K562 (cell line): ENCODE measurements around the gene FRA10AC1. TPM values are rescaled to one million over a fixed set of nuclear protein-coding genes. Genes with fewer than 3 reads are reported as not detected.

ENCODE experiments used
- ATAC-seq: fragments of 200-7000 bp; cut with Tn5 transposase; 3 replicates; pipeline ENCODE4 v1.9.1; 2020; ENCODE audit warnings: moderate library complexity
- BruUV-seq: library from RNA; stranded (reverse); fragments of 400-500 nt; replicated peaks from 2 replicates; lab custom pipeline; 2021; lab: Mats Ljungman, UMichigan
- CTCF ChIA-PET: fragments of 300-600 bp; formaldehyde crosslinking; extraction: SDS; loops from one replicate; lab custom pipeline; 2021; ENCODE audit warnings: low intra/inter-chr PET ratio; lab: Yijun Ruan, JAX
- POLR2A ChIA-PET: fragments of 300-600, 350-650 bp; sonication (Branson Sonifier 250); formaldehyde crosslinking; extraction: SDS; loops from one replicate; lab custom pipeline; 2021; ENCODE audit warnings: antibody characterized with exemption, inconsistent platforms; lab: Yijun Ruan, JAX
- DNase-seq, 4 experiments: peaks; one replicate each; pipeline versions ENCODE4 v3.0.0 to v3.0.0-alpha.2; 2011 to 2018; ENCODE audit warnings: low spot score in 3 of 4, mixed read lengths in 3 of 4; ENCODE audit errors: extremely low read depth in 1 of 4
- FAIRE-seq: peaks from 2 replicates; lab custom pipeline; 2011; peaks lifted over from hg19 to GRCh38; lab: Jason Lieb, UNC
- H2AFZ ChIP-seq: 2 replicates; pipeline ENCODE4 v1.6.0; 2011; ENCODE audit warnings: low read depth, low read length, control low read depth, inconsistent platforms
- H3K27ac ChIP-seq: fragments of 200-600 bp; 3 replicates; pipeline ENCODE4 v1.8.0; 2011; ENCODE audit warnings: low read depth, mild to moderate bottlenecking, control low read depth, inconsistent platforms, low read length, moderate library complexity, mixed read lengths; ENCODE audit errors: extremely low read depth
- H3K27me3 ChIP-seq, 2 experiments: fragments of 300-600 bp in 1 of 2; 2 replicates in 1 of 2; 3 replicates in 1 of 2; pipeline versions ENCODE4 v1.6.0 to v1.8.0; 2011; ENCODE audit warnings: inconsistent platforms in 2 of 2, low read length in 2 of 2, mild to moderate bottlenecking in 1 of 2, mixed read lengths in 1 of 2, moderate library complexity in 1 of 2; ENCODE audit not compliant: control insufficient read depth in 2 of 2, insufficient read depth in 2 of 2
- H3K36me3 ChIP-seq: fragments of 300-600 bp; 3 replicates; pipeline ENCODE4 v1.8.0; 2011; ENCODE audit warnings: mild to moderate bottlenecking, low read length, inconsistent platforms; ENCODE audit not compliant: control insufficient read depth, insufficient read depth
- H3K4me1 ChIP-seq, 2 experiments: fragments of 200-600 bp in 1 of 2; replicated peaks in 1 of 2; 2 replicates in 1 of 2; 3 replicates in 1 of 2; pipeline versions ENCODE4 v1.5.1 to v1.8.0; 2011; ENCODE audit warnings: inconsistent platforms in 2 of 2, low read length in 2 of 2, mild to moderate bottlenecking in 1 of 2, mixed read lengths in 1 of 2, moderate library complexity in 1 of 2; ENCODE audit not compliant: control insufficient read depth in 2 of 2, insufficient read depth in 2 of 2
- H3K4me2 ChIP-seq: 2 replicates; pipeline ENCODE4 v1.6.1; 2011; ENCODE audit warnings: low read length, control low read depth, inconsistent platforms, mixed read lengths; ENCODE audit not compliant: insufficient read depth
- H3K4me3 ChIP-seq: fragments of 200-600 bp; sonication (generic), shearing (Covaris generic); 2 replicates; pipeline ENCODE4 v1.5.1; 2016; ENCODE audit warnings: control low read depth, inconsistent platforms
- H3K79me2 ChIP-seq: fragments of 200-600 bp; 3 replicates; pipeline ENCODE4 v1.8.0; 2011; ENCODE audit warnings: low read length, inconsistent platforms; ENCODE audit not compliant: control insufficient read depth, insufficient read depth
- H3K9ac ChIP-seq, 2 experiments: 2 replicates each; pipeline versions ENCODE4 v1.6.0 to v1.6.1; 2011; ENCODE audit warnings: low read depth in 2 of 2, low read length in 2 of 2, control low read depth in 1 of 2, inconsistent platforms in 1 of 2, mild to moderate bottlenecking in 1 of 2, mixed read lengths in 1 of 2; ENCODE audit not compliant: insufficient read depth in 1 of 2
- H3K9me1 ChIP-seq: one replicate; pipeline ENCODE4 v1.6.0; 2011; ENCODE audit warnings: inconsistent platforms, mild to moderate bottlenecking, low read length, moderate library complexity; ENCODE audit not compliant: control insufficient read depth, insufficient read depth
- H3K9me3 ChIP-seq: replicated peaks from 2 replicates; pipeline ENCODE4 v1.5.1; 2011; ENCODE audit warnings: low read depth, low read length, inconsistent platforms; ENCODE audit not compliant: control insufficient read depth, insufficient read depth
- H4K20me1 ChIP-seq: replicated peaks from 2 replicates; pipeline ENCODE4 v1.6.1; 2011; ENCODE audit warnings: low read length, inconsistent platforms, mixed read lengths; ENCODE audit not compliant: control insufficient read depth, insufficient read depth
- EHMT2 ChIP-seq: fragments of 450-650 bp; IDR thresholded peaks from 2 replicates; pipeline ENCODE4 v1.6.1; 2018; ENCODE audit warnings: antibody characterized with exemption
- ELF4 ChIP-seq: fragments of 450-650 bp; formaldehyde crosslinking; IDR thresholded peaks from 2 replicates; pipeline ENCODE4 v1.4.0; 2022; ENCODE audit warnings: missing genetic modification characterization
- ID3 ChIP-seq, 2 experiments: fragments of 250-450 bp in 1 of 2; fragments of 450-650 bp in 1 of 2; sonication (Bioruptor Pico) in 1 of 2; IDR thresholded peaks; 2 replicates each; pipeline versions ENCODE4 v1.6.1 to v1.8.0; 2016 to 2021; ENCODE audit warnings: mild to moderate bottlenecking in 2 of 2, moderate library complexity in 2 of 2, missing compliant biosample characterization in 1 of 2, missing genetic modification characterization in 1 of 2
- KLF6 ChIP-seq: fragments of 250-450 bp; sonication (Bioruptor Pico); IDR thresholded peaks from 2 replicates; pipeline ENCODE4 v1.4.0; 2020; ENCODE audit warnings: mild to moderate bottlenecking, moderate library complexity, borderline replicate concordance
- NCOA6 ChIP-seq: fragments of 450-650 bp; IDR thresholded peaks from 2 replicates; pipeline ENCODE4 v1.6.1; 2017; ENCODE audit warnings: mild to moderate bottlenecking
- NELFE ChIP-seq: IDR thresholded peaks from 2 replicates; pipeline ENCODE4 v1.6.1; 2011; ENCODE audit warnings: mild to moderate bottlenecking; ENCODE audit not compliant: insufficient read depth, insufficient read length
- RBM15 ChIP-seq: fragments of 200-400 bp; formaldehyde crosslinking; IDR thresholded peaks from 2 replicates; pipeline ENCODE4 v1.6.1; 2018; ENCODE audit warnings: mild to moderate bottlenecking, low read length, moderate library complexity; ENCODE audit not compliant: insufficient read depth
- STAT6 ChIP-seq: sonication (generic); formaldehyde crosslinking; IDR thresholded peaks from 2 replicates; pipeline ENCODE4 v1.8.1; 2023; ENCODE audit warnings: mild to moderate bottlenecking, missing genetic modification reagents
- ZBTB9 ChIP-seq: fragments of 450-650 bp; formaldehyde crosslinking; IDR thresholded peaks from 2 replicates; pipeline ENCODE4 v1.4.0; 2020; ENCODE audit warnings: mild to moderate bottlenecking, moderate library complexity
- ZFP91 ChIP-seq: sonication (generic); formaldehyde crosslinking; IDR thresholded peaks from 2 replicates; pipeline ENCODE4 v1.8.0; 2022; ENCODE audit warnings: mild to moderate bottlenecking, missing genetic modification reagents
- ZNF282 ChIP-seq: sonication (generic); formaldehyde crosslinking; IDR thresholded peaks from 2 replicates; pipeline ENCODE4 v1.8.1; 2023; ENCODE audit warnings: missing genetic modification reagents
- ZNF589 ChIP-seq: fragments of 200-800 bp; sonication (Bioruptor generic); IDR thresholded peaks from 2 replicates; pipeline ENCODE4 v1.6.1; 2016; ENCODE audit warnings: low read depth, missing genetic modification characterization, missing compliant biosample characterization
- WGBS: fragments of 100-300 bp; shearing (Covaris generic); methylation state at CpG from one replicate; pipeline ENCODE4 v1.1.6; 2016; ENCODE audit warnings: low coverage, mixed read lengths; ENCODE audit not compliant: insufficient coverage; ENCODE audit errors: missing lambda C conversion rate; 5-methylcytosine and 5-hydroxymethylcytosine counted together
- in situ Hi-C: fragments of 300-500 bp; cut with MboI; formaldehyde crosslinking; loops from 4 replicates; pipeline ENCODE4 v1.15.0; 2018; ENCODE audit warnings: inconsistent platforms, mixed read lengths
- intact Hi-C: fragments of 100-400 bp; cut with micrococcal nuclease; formaldehyde crosslinking; loops from 2 replicates; pipeline ENCODE4 v1.14.2; 2022
- polyA plus RNA-seq, 8 experiments: library from polyadenylated mRNA; depleted of rRNA in 4 of 8; stranded (reverse) in 5 of 8; unstranded in 3 of 8; fragments of >200 nt; fragmentation: Nextera tagmentation in 2 of 8; fragmentation: Illumina TruSeq in 1 of 8; extraction: Ambion mirVana in 2 of 8; extraction: Trizol in 1 of 8; gene quantifications; 2 replicates each; pipeline versions ENCODE4 v1.2.1 to v1.2.3, GENCODE V29; 2011 to 2014; ENCODE audit warnings: inconsistent platforms in 1 of 8, missing spikeins in 1 of 8
- total RNA-seq, 7 experiments: library from RNA; depleted of rRNA in 6 of 7; stranded (reverse); fragments of >200 nt in 6 of 7; fragmentation: Illumina TruSeq in 2 of 7; extraction: Trizol in 2 of 7; gene quantifications; 2 replicates each; pipeline versions ENCODE4 v1.2.1 to v1.2.3, GENCODE V29; 2011 to 2021; ENCODE audit warnings: low replicate concordance in 1 of 7

FRA10AC1 gene
- total and polyA plus RNA-seq, 9 of the 15 experiments (the other 6 are each of a cell fraction or from before 2014, with no cell fraction given) = 4.4 to 11.8 (median 8.0) TPM

GRCh38 chr10:93639791-93640190 is 62.6 kb downstream of the FRA10AC1 start:
- Histone ChIP-seq H3K9me3 (no peaks in the 10 kb centered on the region), H3K36me3 (no peaks in the 10 kb centered on the region), H3K27ac (no peak overlapping the region), H3K27me3 (no peaks in the 10 kb centered on the region; a peak in 2 of 5 replicates), H3K4me2 (no peak overlapping the region), H4K20me1 (no peaks in the 10 kb centered on the region), H3K4me3 (no peak overlapping the region), H2AFZ (no peak overlapping the region), H3K9ac (no peak overlapping the region), H3K9me1 (no peaks in the 10 kb centered on the region), H3K79me2 (no peaks in the 10 kb centered on the region), H3K4me1 (no peaks in the 10 kb centered on the region)
- POLR2A ChIA-PET = no interaction called here
- CTCF ChIA-PET = no interaction called here
- 1% methylated on average over 5 of the region's 7 CpGs for WGBS
- in situ Hi-C loops = no loop called here
- BruUV-seq = no TSS peak
- DNase-seq (no peak), ATAC-seq (no peak), FAIRE-seq (no peak)
- TF ChIP-seq ELF4 (CRISPR knock-in tag) = no peak
- TF ChIP-seq KLF6 (CRISPR knock-in tag) = no peak
- TF ChIP-seq EHMT2 = no peak
- no peak for TF ChIP-seq RBM15
- TF ChIP-seq NCOA6 = no peak
- TF ChIP-seq STAT6 (CRISPR knock-in tag) = no peak
- no peak for TF ChIP-seq ZFP91 (CRISPR knock-in tag)
- TF ChIP-seq NELFE = no peak
- no peak for TF ChIP-seq ZNF589 (CRISPR knock-in tag)
- TF ChIP-seq ID3 (CRISPR knock-in tag; IDR thresholded peaks at IDR 0.05) = no peak
- TF ChIP-seq ID3 (tag; IDR thresholded peaks at IDR 0.05) = no peak
- TF ChIP-seq ZNF282 (CRISPR knock-in tag) = no peak
- no peak for TF ChIP-seq ZBTB9 (CRISPR knock-in tag)
- intact Hi-C loops = no loop called here
